ENCODE data around the gene IL11. TPM values are rescaled to one million over a fixed set of nuclear protein-coding genes. Genes with fewer than 3 reads are reported as not detected.

The IL11 gene
- total and polyA plus RNA-seq, 2 of the 13 experiments (the other 11 are each of a cell fraction or from before 2014, with no cell fraction given), result 2.5 to 2.9 TPM

DNA sequence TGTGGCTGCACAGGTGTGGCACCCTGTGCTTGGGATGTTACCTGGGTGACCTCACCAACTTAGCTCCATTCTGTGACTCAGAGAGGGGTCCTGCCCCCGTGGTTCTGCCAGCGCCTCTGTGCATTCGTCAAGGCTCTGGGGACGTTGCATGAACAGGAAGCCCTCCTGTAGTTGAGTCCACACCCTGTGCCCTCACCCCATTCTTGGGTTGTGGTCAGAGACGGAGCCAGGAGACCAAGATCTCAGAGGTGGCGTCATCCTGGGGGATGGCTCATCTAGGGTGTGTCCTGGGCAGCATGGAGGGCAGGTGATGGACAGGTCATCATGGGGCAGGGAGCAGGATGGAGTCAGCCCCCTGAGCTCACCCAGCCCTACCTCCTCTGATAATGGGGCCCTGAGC is 18.2 kb downstream of the IL11 start (continued):
- TF ChIP-seq, protein P1, sequence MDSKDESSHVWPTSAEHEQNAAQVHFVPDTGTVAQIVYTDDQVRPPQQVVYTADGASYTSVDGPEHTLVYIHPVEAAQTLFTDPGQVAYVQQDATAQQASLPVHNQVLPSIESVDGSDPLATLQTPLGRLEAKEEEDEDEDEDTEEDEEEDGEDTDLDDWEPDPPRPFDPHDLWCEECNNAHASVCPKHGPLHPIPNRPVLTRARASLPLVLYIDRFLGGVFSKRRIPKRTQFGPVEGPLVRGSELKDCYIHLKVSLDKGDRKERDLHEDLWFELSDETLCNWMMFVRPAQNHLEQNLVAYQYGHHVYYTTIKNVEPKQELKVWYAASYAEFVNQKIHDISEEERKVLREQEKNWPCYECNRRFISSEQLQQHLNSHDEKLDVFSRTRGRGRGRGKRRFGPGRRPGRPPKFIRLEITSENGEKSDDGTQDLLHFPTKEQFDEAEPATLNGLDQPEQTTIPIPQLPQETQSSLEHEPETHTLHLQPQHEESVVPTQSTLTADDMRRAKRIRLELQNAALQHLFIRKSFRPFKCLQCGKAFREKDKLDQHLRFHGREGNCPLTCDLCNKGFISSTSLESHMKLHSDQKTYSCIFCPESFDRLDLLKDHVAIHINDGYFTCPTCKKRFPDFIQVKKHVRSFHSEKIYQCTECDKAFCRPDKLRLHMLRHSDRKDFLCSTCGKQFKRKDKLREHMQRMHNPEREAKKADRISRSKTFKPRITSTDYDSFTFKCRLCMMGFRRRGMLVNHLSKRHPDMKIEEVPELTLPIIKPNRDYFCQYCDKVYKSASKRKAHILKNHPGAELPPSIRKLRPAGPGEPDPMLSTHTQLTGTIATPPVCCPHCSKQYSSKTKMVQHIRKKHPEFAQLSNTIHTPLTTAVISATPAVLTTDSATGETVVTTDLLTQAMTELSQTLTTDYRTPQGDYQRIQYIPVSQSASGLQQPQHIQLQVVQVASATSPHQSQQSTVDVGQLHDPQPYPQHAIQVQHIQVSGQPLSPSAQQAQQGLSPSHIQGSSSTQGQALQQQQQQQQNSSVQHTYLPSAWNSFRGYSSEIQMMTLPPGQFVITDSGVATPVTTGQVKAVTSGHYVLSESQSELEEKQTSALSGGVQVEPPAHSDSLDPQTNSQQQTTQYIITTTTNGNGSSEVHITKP (CRISPR knock-in tag; IDR thresholded peaks at IDR 0.05; ENCODE audit: low read depth), result no peak

DNA sequence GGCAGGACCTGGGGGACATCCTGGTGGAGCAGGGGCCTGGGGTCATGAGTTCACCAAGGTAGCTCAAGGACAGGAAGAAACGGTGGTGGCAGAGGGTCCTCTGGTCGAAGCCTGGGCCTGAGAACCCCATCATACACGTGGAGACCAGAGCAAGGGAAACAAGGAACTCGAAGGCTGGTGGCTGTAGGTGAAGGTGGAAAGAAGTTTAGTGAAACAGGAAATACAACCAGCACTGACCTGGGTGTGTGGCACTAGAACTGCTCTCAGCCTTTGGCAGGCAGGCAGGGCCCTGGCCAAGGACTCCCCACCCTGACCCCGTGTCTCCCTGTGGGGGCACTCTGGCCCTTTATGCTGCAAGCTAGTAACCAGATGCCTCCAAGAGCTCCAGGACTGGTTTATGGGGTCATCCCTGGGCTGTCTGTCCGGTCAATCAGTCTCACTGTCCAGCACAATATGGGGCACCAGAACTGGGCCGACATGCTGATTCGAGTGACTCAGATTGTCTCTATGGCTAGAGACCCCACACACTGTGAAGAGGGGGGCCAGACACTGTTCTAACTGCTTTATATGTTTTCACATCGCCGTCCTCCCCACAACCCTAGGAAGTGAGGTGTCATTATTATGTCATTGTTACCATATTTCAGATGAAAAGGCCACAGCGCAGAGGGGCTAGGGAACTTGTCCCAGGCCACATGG is 19.5 kb downstream of the IL11 start:
- Histone ChIP-seq H2AFZ (ENCODE audit: low read length) (no peak overlapping the region), H4K20me1 (ENCODE audit: insufficient read depth, low read length) (0 out of 2 replicates have a peak, but pooled peaks cover 4% of the 10 kb centered on the region), H3K4me1 (ENCODE audit: insufficient read depth, low read length) (peaks cover 19% of the 10 kb centered on the region), H3K36me3 (replicated peaks in 1 of 2; ENCODE audit: control insufficient read depth in 1 of 2, insufficient read depth in 2 of 2, low read length in 2 of 2) (no peaks in the 10 kb centered on the region; a peak in 1 of 5 replicates), H3K27me3 (ENCODE audit: control insufficient read depth in 1 of 2, insufficient read depth in 2 of 2, low read length in 2 of 2) (peaks cover 7 to 36% of the 10 kb centered on the region in 2 experiments), H3K4me2 (ENCODE audit: low read depth, low read length) (no peak overlapping the region), H3K79me2 (ENCODE audit: insufficient read depth, low read length) (no peaks in the 10 kb centered on the region), H3K27ac (ENCODE audit: extremely low read length, insufficient read depth, low read length) (no peak overlapping the region), H3K4me3 (replicated peaks in 1 of 3; ENCODE audit: insufficient read depth in 1 of 3, low read depth in 2 of 3, low read length in 3 of 3) (no peak overlapping the region), H3K9ac (ENCODE audit: insufficient read depth, low read depth, low read length) (no peak overlapping the region), H3K9me3 (ENCODE audit: low read length) (no peaks in the 10 kb centered on the region)
- in situ Hi-C loops (cut with HindIII; ENCODE audit: extremely low pct_ligation_motif_present, low pct_unique_long_range_greater_than_20kb) (no loop called here), intact Hi-C loops (cut with micrococcal nuclease; ENCODE audit: unreplicated experiment) (no loop called here)
- POLR2A ChIA-PET, result interaction anchor here (0.9 kb wide), 1 partner anchor 17 kb away, joined by 3 read pairs; no protein-coding TSS in a partner anchor
- FAIRE-seq, result no peak
- no peak for DNase-seq (ENCODE audit: low spot score)
- no peak for TF ChIP-seq ADNP (CRISPR knock-in tag; IDR thresholded peaks at IDR 0.05)
- no peak for TF ChIP-seq MAFK (conservative IDR thresholded peaks at IDR 0.05 in 1 of 2, IDR thresholded peaks at IDR 0.05 in 1 of 2; ENCODE audit: low read length in 2 of 2)
- no peak for TF ChIP-seq ZEB1 (IDR thresholded peaks at IDR 0.05; ENCODE audit: insufficient replicate concordance, low read depth)
- TF ChIP-seq GATAD1 (CRISPR knock-in tag; IDR thresholded peaks at IDR 0.05), result no peak
- TF ChIP-seq, protein P2, sequence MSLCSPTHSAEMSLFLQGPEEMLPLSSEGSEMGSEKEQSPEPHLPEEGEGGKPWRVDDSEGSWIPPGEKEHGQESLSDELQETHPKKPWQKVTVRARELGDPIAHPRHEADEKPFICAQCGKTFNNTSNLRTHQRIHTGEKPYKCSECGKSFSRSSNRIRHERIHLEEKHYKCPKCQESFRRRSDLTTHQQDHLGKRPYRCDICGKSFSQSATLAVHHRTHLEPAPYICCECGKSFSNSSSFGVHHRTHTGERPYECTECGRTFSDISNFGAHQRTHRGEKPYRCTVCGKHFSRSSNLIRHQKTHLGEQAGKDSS (CRISPR knock-in tag; IDR thresholded peaks at IDR 0.05; ENCODE audit: borderline replicate concordance, low read depth), result no peak
- TF ChIP-seq ZNF501 (CRISPR knock-in tag; IDR thresholded peaks at IDR 0.05), result no peak
- no peak for TF ChIP-seq PRPF4 (IDR thresholded peaks at IDR 0.05; ENCODE audit: low read depth, low read length, poor library complexity, severe bottlenecking)
- no peak for TF ChIP-seq ZNF350 (CRISPR knock-in tag; IDR thresholded peaks at IDR 0.05; ENCODE audit: borderline replicate concordance, low read depth)
- no peak for ATAC-seq
- CTCF ChIA-PET (ENCODE audit: low intra/inter-chr PET ratio, low total read pairs), result no interaction called here
- BruUV-seq (replicated peaks), result no TSS peak
- WGBS (ENCODE audit: low lambda C conversion rate), result 50% methylated on average over 8 of the region's 11 CpGs
